Motor neuron (in vitro differentiated cells): ENCODE results near the gene B3GAT1. TPM values are rescaled to one million over a fixed set of nuclear protein-coding genes. Genes with fewer than 3 reads are reported as not detected.

Experiments
- ATAC-seq, 8 experiments: fragments of 200-7000 bp; cut with Tn5 transposase; replicated peaks in 6 of 8; 2 replicates each; pipeline ENCODE4 v1.8.0; 2021; ENCODE audit warnings: mild to moderate bottlenecking in 8 of 8, moderate library complexity in 8 of 8
- H3K27ac ChIP-seq, 2 donors: fragments of 250-450 bp; sonication (Bioruptor Pico); 2 replicates each; pipeline ENCODE4 v1.9.0; 2021; ENCODE audit warnings: antibody characterized with exemption in 2 of 2, mild to moderate bottlenecking in 2 of 2, moderate library complexity in 1 of 2
- H3K4me1 ChIP-seq, 2 donors: fragments of 250-450 bp; sonication (Bioruptor Pico); replicated peaks in 1 of 2; 2 replicates each; pipeline ENCODE4 v1.6.1; 2021; ENCODE audit warnings: antibody characterized with exemption in 2 of 2, mild to moderate bottlenecking in 2 of 2, moderate library complexity in 1 of 2
- H3K4me3 ChIP-seq, 5 donors: fragments of 250-450 bp; sonication (Bioruptor Pico); 2 replicates each; pipeline ENCODE4 v1.9.0; 2021; ENCODE audit warnings: antibody characterized with exemption in 5 of 5, mild to moderate bottlenecking in 5 of 5, moderate library complexity in 4 of 5
- WGBS, 10 experiments: fragments of 450-650 bp; shearing (Covaris generic); methylation state at CpG; one replicate each; pipeline ENCODE4 v1.0.0; 2022; 5-methylcytosine and 5-hydroxymethylcytosine counted together
- in situ Hi-C, 9 experiments: fragments of 400-800 bp; cut with MboI; loops; one replicate each; pipeline ENCODE4 v1.15.0; 2021; ENCODE audit warnings: low sequenced_read_pairs in 9 of 9, low pct_unique_long_range_greater_than_20kb in 2 of 9; ENCODE audit not compliant: unreplicated experiment in 9 of 9
- total RNA-seq, 8 experiments: library from RNA; unstranded; fragments of 300-600 nt; gene quantifications; 2 replicates each; pipeline versions ENCODE4 v1.2.3 to v1.2.4, GENCODE V29; 2022

B3GAT1 gene
- total RNA-seq, 8 experiments from 2014 or later, result 0.18 to 23.9 (median 17.6) TPM

DNA sequence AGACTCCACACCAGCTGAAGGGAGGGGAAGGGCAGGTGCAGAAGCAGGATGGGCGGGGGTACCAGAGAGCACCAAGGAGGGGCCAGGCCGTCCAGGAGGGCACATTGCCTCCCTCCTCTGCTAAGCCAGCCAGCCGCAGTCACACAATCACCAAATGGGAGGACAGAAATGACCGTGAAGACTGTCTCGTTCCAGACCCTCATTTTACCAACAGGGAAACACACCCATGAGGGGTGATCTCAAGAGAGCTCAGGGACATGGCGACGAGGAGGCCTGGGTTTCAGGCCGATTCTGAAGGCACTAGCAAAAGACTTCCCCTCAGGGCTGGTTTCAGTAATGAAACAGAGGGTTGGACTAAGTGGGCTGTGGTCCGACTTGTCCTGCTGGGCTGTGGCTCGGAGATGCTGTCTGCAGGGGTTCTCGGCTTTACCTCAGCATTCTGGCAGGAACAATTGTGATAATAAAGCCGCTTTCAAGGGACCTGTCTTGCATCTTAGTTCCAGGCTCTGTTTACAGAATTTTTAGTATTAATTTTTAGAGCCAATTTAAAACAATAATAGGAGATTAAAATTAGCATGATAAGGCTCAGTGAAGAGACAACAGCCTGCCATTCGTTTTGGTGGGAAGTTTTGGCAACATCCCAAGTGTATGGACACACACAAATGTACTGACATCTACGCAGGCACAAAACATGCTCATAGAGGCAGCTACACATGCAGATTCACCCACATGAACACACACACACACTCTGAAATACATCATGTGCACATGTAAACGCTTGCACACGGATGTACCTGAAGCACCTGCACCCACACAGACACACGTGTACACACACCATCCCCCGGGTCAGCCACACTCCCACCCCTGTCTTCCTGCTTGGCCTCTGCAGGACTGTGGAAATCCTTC, 2.0 kb upstream of the B3GAT1 start:
- Histone ChIP-seq H3K27ac (no peak overlapping the region), H3K4me3 (peak overlapping the region in 1 of 5 donors; percentile 73), H3K4me1 (peaks cover 49 to 63% of the 10 kb centered on the region in 2 donors)
- in situ Hi-C loops, result no loop called here
- ATAC-seq, result no peak
- 11 to 76% (median 46%) methylated on average over 2 to 12 of the region's 18 CpGs; no CpG with 5 or more reads in 2 of the 10 experiments for WGBS, 10 experiments

DNA sequence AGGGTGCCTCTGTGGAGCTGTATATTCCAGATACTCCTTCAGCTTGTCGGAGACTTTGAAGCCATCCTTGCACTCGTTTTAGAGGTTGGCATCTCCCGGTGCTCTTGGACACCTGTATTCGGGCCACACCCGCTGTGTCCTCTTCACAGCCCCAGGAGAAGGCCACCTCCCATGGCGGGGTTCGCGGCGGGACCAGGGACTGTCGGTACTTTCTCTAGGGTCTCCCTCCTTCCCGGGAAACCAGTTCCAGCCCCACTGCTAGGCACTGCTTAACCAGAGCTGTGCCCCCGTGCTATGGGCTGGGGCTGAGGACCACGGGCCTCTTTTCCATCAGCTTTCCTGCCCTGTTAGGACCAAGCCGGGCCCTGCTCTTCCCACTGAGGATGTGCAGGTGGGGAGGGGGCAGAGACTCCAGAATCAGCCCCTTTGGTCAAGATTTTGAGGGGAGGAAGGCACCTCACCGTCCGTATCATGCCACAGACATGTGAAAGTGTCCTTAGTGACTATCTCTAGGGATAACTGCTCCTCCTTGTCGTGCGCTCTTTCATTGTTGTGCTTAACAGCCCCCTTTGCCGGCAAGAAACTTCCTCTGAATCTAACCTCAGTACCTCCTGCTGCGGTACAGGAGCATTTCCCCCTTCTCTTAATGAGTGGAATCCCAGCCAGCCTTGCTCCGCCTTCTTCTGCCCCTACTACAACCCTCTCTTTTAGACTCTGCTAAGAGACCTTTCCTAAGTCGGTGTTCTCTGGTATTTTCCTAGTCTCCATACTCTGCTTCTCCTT, 1.2 kb upstream of the B3GAT1 start:
- Histone ChIP-seq H3K4me1 (peaks cover 49 to 60% of the 10 kb centered on the region in 2 donors), H3K4me3 (peak overlapping the region; percentile 58 to 94 (median 73)), H3K27ac (no peak overlapping the region)
- WGBS, 10 experiments, result 0 to 35% (median 16%) methylated on average over 1 to 10 of the region's 22 CpGs; no CpG with 5 or more reads in 3 of the 10 experiments
- in situ Hi-C loops, result no loop called here
- ATAC-seq, result no peak

DNA sequence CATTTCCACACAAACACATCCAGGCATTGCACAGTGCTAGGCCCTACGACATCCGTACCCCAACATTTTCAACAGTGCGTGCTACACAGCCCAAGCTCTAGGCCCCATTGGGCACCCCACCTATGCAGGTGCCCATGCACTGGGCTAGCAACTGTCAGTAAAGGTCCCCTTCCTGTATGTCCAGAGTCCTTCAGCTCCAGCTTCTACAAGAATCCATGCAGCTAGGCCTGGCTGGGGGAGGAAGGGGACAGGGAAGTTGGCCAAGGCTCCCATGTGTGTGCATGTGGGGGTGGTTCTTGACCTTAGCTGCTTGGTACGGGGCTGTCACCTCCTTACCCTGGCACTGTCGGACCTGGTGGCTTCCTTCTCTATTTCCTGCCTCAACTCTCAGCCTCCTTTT, 1.3 kb downstream of the B3GAT1 start:
- WGBS, 10 experiments, result 0 to 100% (median 56%) methylated on average over 1 to 3 of the region's 5 CpGs; no CpG with 5 or more reads in 6 of the 10 experiments
- H3K27ac ChIP-seq, result no peak overlapping the region
- H3K4me3 ChIP-seq, result peak overlapping the region; percentile 58 to 94 (median 73)
- no peak for ATAC-seq
- peaks cover 42 to 47% of the 10 kb centered on the region in 2 donors for H3K4me1 ChIP-seq
- in situ Hi-C loops, result no loop called here

GRCh38 chr11:134409552-134410429, 2.3 kb downstream of the B3GAT1 start:
- Histone ChIP-seq H3K4me3 (peak overlapping the region in 2 of 5 donors; percentile 58 to 85), H3K4me1 (peaks cover 34 to 40% of the 10 kb centered on the region in 2 donors), H3K27ac (no peak overlapping the region)
- no peak for ATAC-seq
- in situ Hi-C loops, result no loop called here
- WGBS, 10 experiments, result 0 to 100% (median 70%) methylated on average over 1 to 13 of the region's 15 CpGs; no CpG with 5 or more reads in 3 of the 10 experiments

DNA sequence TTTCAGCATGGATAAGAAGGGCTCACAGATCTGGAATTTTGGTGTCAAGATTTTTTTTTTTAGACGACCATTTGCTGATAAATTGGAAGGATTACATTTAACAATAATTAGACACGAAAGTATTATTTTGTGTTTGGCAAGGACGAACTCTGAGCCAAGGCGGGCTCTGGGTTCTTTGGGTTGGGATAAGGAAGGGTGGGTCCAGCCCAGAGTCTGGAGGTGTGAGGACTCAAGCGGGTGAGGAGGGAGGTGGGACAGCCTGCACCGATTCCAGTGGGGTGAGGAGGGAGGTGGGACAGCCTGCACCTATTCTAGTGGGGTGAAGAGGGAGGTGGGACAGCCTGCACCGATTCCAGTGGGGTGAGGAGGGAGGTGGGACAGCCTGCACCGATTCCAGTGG, 4.1 kb downstream of the B3GAT1 start:
- H3K27ac ChIP-seq, result no peak overlapping the region
- no peak overlapping the region for H3K4me3 ChIP-seq
- ATAC-seq, result no peak
- in situ Hi-C loops, result no loop called here
- peaks cover 21 to 22% of the 10 kb centered on the region in 2 donors for H3K4me1 ChIP-seq
- 0 to 67% (median 51%) methylated on average over 1 to 4 of the region's 8 CpGs; no CpG with 5 or more reads in 5 of the 10 experiments for WGBS, 10 experiments

DNA sequence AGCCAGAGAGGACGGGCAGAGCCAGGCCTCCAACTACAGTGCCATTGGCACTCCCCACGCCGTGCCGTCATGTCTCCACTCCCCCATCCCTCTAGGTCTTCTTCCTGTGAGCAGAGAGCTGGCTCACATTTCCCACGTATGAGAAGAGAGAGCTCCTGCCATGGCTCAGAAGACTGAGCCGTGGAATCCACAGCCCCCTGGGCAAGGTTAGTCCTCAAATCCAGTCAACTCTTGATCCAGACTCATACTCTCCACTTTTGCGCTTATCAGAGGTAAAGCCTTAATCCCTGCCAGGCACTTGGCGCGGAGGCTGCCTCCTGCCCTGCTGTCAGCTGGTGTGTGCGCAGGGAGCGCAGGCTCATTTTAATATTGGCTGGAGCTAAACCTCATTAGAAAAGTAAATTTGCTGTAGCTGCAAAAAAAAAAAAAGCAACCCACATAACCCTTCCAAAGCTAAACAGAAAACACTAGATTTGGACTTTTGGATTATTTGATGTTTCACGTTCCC, 4.7 kb downstream of the B3GAT1 start:
- Histone ChIP-seq H3K4me1 (peaks cover 21% of the 10 kb centered on the region in 2 donors), H3K4me3 (no peak overlapping the region), H3K27ac (no peak overlapping the region)
- WGBS, 10 experiments, result 13 to 92% (median 83%) methylated on average over 1 to 6 of the region's 12 CpGs
- ATAC-seq, result no peak
- in situ Hi-C loops, result no loop called here

- Histone ChIP-seq H3K4me3 (no peak overlapping the region), H3K4me1 (peaks cover 21% of the 10 kb centered on the region in 2 donors), H3K27ac (no peak overlapping the region)
- WGBS, 10 experiments, result 40 to 84% (median 75%) methylated on average over 1 to 7 of the region's 11 CpGs; no CpG with 5 or more reads in 4 of the 10 experiments
- in situ Hi-C loops, result no loop called here
- peak in 1 of 8 experiments; percentile 31 for ATAC-seq
These were observed 5.5 kb downstream of the B3GAT1 start for GRCh38 chr11:134406264-134407185.

DNA sequence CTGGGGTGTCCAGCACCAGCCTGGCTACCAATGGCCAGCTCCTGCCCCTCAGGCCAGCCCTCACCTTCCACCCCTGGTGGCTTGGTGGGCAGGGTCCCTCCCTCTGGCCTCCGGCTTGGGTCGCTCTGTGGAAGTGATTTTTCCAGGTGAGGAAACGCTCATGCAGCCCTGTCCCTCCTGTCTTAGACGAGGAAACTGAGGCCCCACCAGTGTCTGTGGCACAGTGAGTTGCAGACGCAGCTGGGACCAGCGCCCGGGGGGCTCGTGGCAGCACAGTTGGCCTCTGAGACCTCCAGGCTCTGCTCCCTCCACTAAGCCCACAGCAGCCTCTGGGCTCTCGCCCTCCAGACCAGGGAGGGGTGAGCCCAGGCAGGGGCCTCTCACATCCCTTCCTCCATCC, 6.2 kb downstream of the B3GAT1 start:
- H3K4me3 ChIP-seq, result no peak overlapping the region

GRCh38 chr11:134405436-134405835, 6.6 kb downstream of the B3GAT1 start:
- ATAC-seq, result no peak
- H3K4me1 ChIP-seq, result peaks cover 16 to 17% of the 10 kb centered on the region in 2 donors
- no peak overlapping the region for H3K27ac ChIP-seq
- H3K4me3 ChIP-seq, result no peak overlapping the region
- WGBS, 10 experiments, result 20 to 100% (median 65%) methylated on average over 1 to 2 of the region's 8 CpGs; no CpG with 5 or more reads in 6 of the 10 experiments
- in situ Hi-C loops, result no loop called here

More for the DNA sequence above, 6.2 kb downstream of the B3GAT1 start:
- Histone ChIP-seq H3K27ac (no peak overlapping the region), H3K4me1 (peaks cover 19 to 20% of the 10 kb centered on the region in 2 donors)
- no peak for ATAC-seq
- 40 to 83% (median 56%) methylated on average over 1 to 3 of the region's 9 CpGs; no CpG with 5 or more reads in 6 of the 10 experiments for WGBS, 10 experiments
- in situ Hi-C loops, result no loop called here

- 0 to 100% (median 88%) methylated on average over 1 to 7 of the region's 30 CpGs; no CpG with 5 or more reads in 4 of the 10 experiments for WGBS, 10 experiments
- no peak overlapping the region for H3K27ac ChIP-seq
- no peak overlapping the region for H3K4me3 ChIP-seq
- peak in 3 of 8 experiments; percentile 16 to 71 (median 58) for ATAC-seq
- H3K4me1 ChIP-seq, result peaks cover 9 to 10% of the 10 kb centered on the region in 2 donors
- in situ Hi-C loops, result no loop called here
These were observed 7.3 kb downstream of the B3GAT1 start for GRCh38 chr11:134404575-134405341.

GRCh38 chr11:134402910-134403309, 9.1 kb downstream of the B3GAT1 start:
- WGBS, 10 experiments, result 78 to 100% (median 100%) methylated on average over 1 to 4 of the region's 12 CpGs; no CpG with 5 or more reads in 7 of the 10 experiments

More at GRCh38 chr11:134402910-134403309, 9.1 kb downstream of the B3GAT1 start:
- Histone ChIP-seq H3K27ac (no peak overlapping the region), H3K4me1 (peaks cover 3 to 11% of the 10 kb centered on the region in 2 donors), H3K4me3 (no peak overlapping the region)
- ATAC-seq, result no peak
- in situ Hi-C loops, result no loop called here
